SK-N-SH (cell line): ENCODE data around the gene ANKMY1.

Source experiments
- CTCF ChIP-seq: fragments of 200-600 bp; sonication (generic); IDR thresholded peaks from 2 replicates; pipeline ENCODE4 v1.6.1; 2017; ENCODE audit warnings: antibody characterized with exemption, mild to moderate bottlenecking, moderate library complexity
- EP300 ChIP-seq, 2 experiments: IDR thresholded peaks; 2 replicates each; pipeline versions ENCODE4 v1.4.0 to v1.6.1; 2012; ENCODE audit warnings: borderline replicate concordance in 1 of 2, low read depth in 1 of 2, low read length in 1 of 2

GRCh38 chr2:240510513-240511210 lies 47.1 kb downstream of the ANKMY1 start:
- TF ChIP-seq EP300 (IDR thresholded peaks at IDR 0.05; ENCODE audit: borderline replicate concordance in 1 of 2, low read depth in 1 of 2, low read length in 1 of 2) (no peak), CTCF (no peak)
